IMR-90 (cell line): ENCODE results near the gene WWP2. TPM values are rescaled to one million over a fixed set of nuclear protein-coding genes. Genes with fewer than 3 reads are reported as not detected.

Experiments used
- ATAC-seq: fragments of 200-7000 bp; cut with Tn5 transposase; 2 replicates; pipeline ENCODE4 v1.9.1; 2020; ENCODE audit warnings: low read depth, mild to moderate bottlenecking, moderate library complexity
- BruUV-seq: library from RNA; stranded (reverse); fragments of 400-500 nt; replicated peaks from 2 replicates; lab custom pipeline; 2021; lab: Mats Ljungman, UMichigan
- CTCF ChIA-PET: fragments of 300-600 bp; formaldehyde crosslinking; extraction: SDS; loops from one replicate; lab custom pipeline; 2021; ENCODE audit warnings: antibody characterized with exemption; lab: Yijun Ruan, JAX
- POLR2A ChIA-PET: fragments of 300-600 bp; sonication (Branson Sonifier 250); formaldehyde crosslinking; loops from one replicate; lab custom pipeline; 2022; ENCODE audit warnings: antibody characterized with exemption; ENCODE audit not compliant: unreplicated experiment; lab: Charles Lee
- DNase-seq: peaks from one replicate; pipeline ENCODE4 v3.0.0; 2013
- H2AFZ ChIP-seq: replicated peaks from 2 replicates; pipeline ENCODE3; 2013; ENCODE audit warnings: low read length, mild to moderate bottlenecking; ENCODE audit not compliant: poor library complexity
- H2AK5ac ChIP-seq: 2 replicates; pipeline ENCODE4 v1.6.1; 2013; ENCODE audit warnings: low read depth, low read length, inconsistent platforms
- H2AK9ac ChIP-seq: replicated peaks from 2 replicates; pipeline ENCODE3; 2013; ENCODE audit warnings: mild to moderate bottlenecking, low read depth, low read length, moderate library complexity; ENCODE audit not compliant: poor library complexity
- H2BK120ac ChIP-seq: 2 replicates; pipeline ENCODE4 v1.6.1; 2013; ENCODE audit warnings: low read depth, low read length, inconsistent platforms
- H2BK15ac ChIP-seq: 3 replicates; pipeline ENCODE4 v1.6.1; 2013; ENCODE audit warnings: low read depth, low read length, inconsistent platforms
- H2BK20ac ChIP-seq: 2 replicates; pipeline ENCODE4 v1.6.1; 2013; ENCODE audit warnings: low read depth, mild to moderate bottlenecking, inconsistent platforms, low read length, moderate library complexity
- H2BK5ac ChIP-seq: 2 replicates; pipeline ENCODE4 v1.6.1; 2013; ENCODE audit warnings: mild to moderate bottlenecking, low read depth, low read length, inconsistent platforms; ENCODE audit not compliant: poor library complexity, severe bottlenecking
- H3K14ac ChIP-seq: replicated peaks from 2 replicates; pipeline ENCODE4 v1.6.1; 2013; ENCODE audit warnings: low read depth, low read length, inconsistent platforms
- H3K18ac ChIP-seq: 2 replicates; pipeline ENCODE4 v1.6.1; 2013; ENCODE audit warnings: low read depth, low read length, control low read depth
- H3K23ac ChIP-seq: 2 replicates; pipeline ENCODE4 v1.6.1; 2013; ENCODE audit warnings: low read depth, low read length, inconsistent platforms
- H3K27ac ChIP-seq: 2 replicates; pipeline ENCODE4 v1.5.1; 2013; ENCODE audit warnings: mild to moderate bottlenecking, control low read depth, low read length; ENCODE audit not compliant: insufficient read depth
- H3K27me3 ChIP-seq: 2 replicates; pipeline ENCODE4 v1.6.1; 2013; ENCODE audit warnings: low read length; ENCODE audit not compliant: control insufficient read depth, insufficient read depth
- H3K36me3 ChIP-seq: 2 replicates; pipeline ENCODE4 v1.6.1; 2013; ENCODE audit warnings: low read length, mixed read lengths; ENCODE audit not compliant: control insufficient read depth, insufficient read depth
- H3K4ac ChIP-seq: 2 replicates; pipeline ENCODE4 v1.6.1; 2013; ENCODE audit warnings: low read depth, low read length, inconsistent platforms
- H3K4me1 ChIP-seq: 2 replicates; pipeline ENCODE4 v1.6.1; 2013; ENCODE audit warnings: low read length, mixed read lengths; ENCODE audit not compliant: control insufficient read depth, insufficient read depth
- H3K4me2 ChIP-seq: 2 replicates; pipeline ENCODE4 v1.6.1; 2013; ENCODE audit warnings: low read depth, mild to moderate bottlenecking, control low read depth, low read length, moderate library complexity
- H3K4me3 ChIP-seq: 2 replicates; pipeline ENCODE4 v1.5.1; 2013; ENCODE audit warnings: low read depth, mild to moderate bottlenecking, control low read depth, low read length, moderate library complexity; ENCODE audit not compliant: insufficient read depth
- H3K56ac ChIP-seq: 2 replicates; pipeline ENCODE4 v1.6.1; 2013; ENCODE audit warnings: low read length, inconsistent platforms; ENCODE audit not compliant: insufficient read depth; ENCODE audit errors: extremely low read depth
- H3K79me1 ChIP-seq, 2 experiments: 2 replicates each; pipeline ENCODE4 v1.6.1; 2013; ENCODE audit warnings: low read length in 2 of 2, inconsistent platforms in 1 of 2, low read depth in 1 of 2
- H3K9ac ChIP-seq: 2 replicates; pipeline ENCODE4 v1.6.1; 2013; ENCODE audit warnings: low read depth, low read length, control low read depth
- H3K9me1 ChIP-seq: 2 replicates; pipeline ENCODE4 v1.6.1; 2013; ENCODE audit warnings: low read length, inconsistent platforms; ENCODE audit not compliant: insufficient read depth
- H3K9me3 ChIP-seq: 2 replicates; pipeline ENCODE4 v1.6.1; 2013; ENCODE audit warnings: low read length; ENCODE audit not compliant: control insufficient read depth, insufficient read depth
- H4K20me1 ChIP-seq: 2 replicates; pipeline ENCODE4 v1.6.1; 2013; ENCODE audit warnings: low read length, inconsistent platforms; ENCODE audit not compliant: insufficient read depth
- H4K5ac ChIP-seq: 2 replicates; pipeline ENCODE4 v1.6.1; 2013; ENCODE audit warnings: mild to moderate bottlenecking, low read depth, low read length, control low read depth
- H4K8ac ChIP-seq, 2 experiments: 2 replicates each; pipeline ENCODE4 v1.6.1; 2013; ENCODE audit warnings: low read depth in 2 of 2, low read length in 2 of 2, control low read depth in 1 of 2, inconsistent platforms in 1 of 2
- H4K91ac ChIP-seq: 2 replicates; pipeline ENCODE4 v1.6.1; 2013; ENCODE audit warnings: low read depth, low read length, inconsistent platforms; ENCODE audit not compliant: insufficient read depth
- BHLHE40 ChIP-seq: fragments of 150-350 bp; IDR thresholded peaks from 2 replicates; pipeline ENCODE4 v1.6.1; 2016; ENCODE audit warnings: mild to moderate bottlenecking, low read depth, low read length
- CHD1 ChIP-seq: IDR thresholded peaks from 2 replicates; pipeline ENCODE4 v1.6.1; 2012; ENCODE audit warnings: low read depth, low read length, improper control_type of control experiment
- CTCF ChIP-seq: conservative IDR thresholded peaks from 2 replicates; pipeline ENCODE4 v1.5.1; 2012; ENCODE audit warnings: mild to moderate bottlenecking, low read depth, low read length, improper control_type of control experiment
- ELK1 ChIP-seq: fragments of 150-350 bp; IDR thresholded peaks from 2 replicates; pipeline ENCODE4 v1.6.1; 2016; ENCODE audit warnings: low read depth, mild to moderate bottlenecking, low read length, moderate library complexity, borderline replicate concordance
- FOS ChIP-seq: fragments of 150-350 bp; IDR thresholded peaks from 2 replicates; pipeline ENCODE4 v1.6.1; 2016; ENCODE audit warnings: low read depth, low read length
- MAFK ChIP-seq: IDR thresholded peaks from 2 replicates; pipeline ENCODE4 v1.6.1; 2012; ENCODE audit warnings: low read depth, low read length, improper control_type of control experiment
- POLR2A ChIP-seq: IDR thresholded peaks from 2 replicates; pipeline ENCODE4 v1.6.1; 2012; ENCODE audit warnings: mild to moderate bottlenecking, low read depth, low read length
- RCOR1 ChIP-seq: IDR thresholded peaks from 2 replicates; pipeline ENCODE4 v1.6.1; 2012; ENCODE audit warnings: mild to moderate bottlenecking, low read length, improper control_type of control experiment; ENCODE audit not compliant: insufficient replicate concordance
- RFX5 ChIP-seq: IDR thresholded peaks from 2 replicates; pipeline ENCODE4 v1.8.0; 2012; ENCODE audit warnings: low read depth, mild to moderate bottlenecking, low read length, moderate library complexity
- SMC3 ChIP-seq: fragments of 150-350 bp; IDR thresholded peaks from 2 replicates; pipeline ENCODE4 v1.6.1; 2016; ENCODE audit warnings: low read depth, mild to moderate bottlenecking, antibody characterized with exemption, low read length, moderate library complexity
- WGBS, 2 experiments: methylation state at CpG; one replicate each; pipeline versions ENCODE4 v1.1.5 to v1.1.7; 2013; ENCODE audit warnings: missing lambda C conversion rate in 2 of 2; ENCODE audit not compliant: insufficient read length in 1 of 2; ENCODE audit errors: extremely low coverage in 2 of 2; 5-methylcytosine and 5-hydroxymethylcytosine counted together
- dilution Hi-C: fragments of 300-500 bp; cut with HindIII; formaldehyde crosslinking; loops from one replicate; pipeline ENCODE4 v1.14.3; 2018; ENCODE audit warnings: low sequenced_read_pairs; ENCODE audit not compliant: unreplicated experiment
- in situ Hi-C: fragments of 300-500 bp; cut with MboI; formaldehyde crosslinking; loops from 3 replicates; pipeline ENCODE4 v1.14.3; 2019; ENCODE audit warnings: low sequenced_read_pairs, inconsistent platforms, mixed read lengths
- intact Hi-C: fragments of 100-400 bp; cut with micrococcal nuclease; formaldehyde crosslinking; loops from 2 replicates; pipeline ENCODE4 v1.10.0; 2022
- polyA plus RNA-seq, 3 experiments: library from polyadenylated mRNA; depleted of rRNA; stranded (reverse); fragments of >200 nt; gene quantifications; 2 replicates each; pipeline ENCODE4 v1.2.3, GENCODE V29; 2012; ENCODE audit warnings: low replicate concordance in 1 of 3
- total RNA-seq: library from RNA; depleted of rRNA; stranded (reverse); fragments of >200 nt; gene quantifications from 2 replicates; pipeline ENCODE4 v1.2.3, GENCODE V29; 2012

Gene WWP2
- total and polyA plus RNA-seq, 2 of the 4 experiments (the other 2 are of a cell fraction) = 12.7 to 13.7 TPM

- DNase-seq (no peak), ATAC-seq (no peak)
- no peaks in the 10 kb centered on the region for H3K79me1 ChIP-seq
- no peak overlapping the region for H3K9ac ChIP-seq
- no peak overlapping the region for H4K8ac ChIP-seq
- H2BK5ac ChIP-seq = no peak overlapping the region
- TF ChIP-seq RFX5 (no peak), CHD1 (no peak), RCOR1 (no peak), POLR2A (no peak), CTCF (no peak), MAFK (no peak), BHLHE40 (no peak), ELK1 (no peak), FOS (no peak), SMC3 (no peak)
- no peak overlapping the region for H4K91ac ChIP-seq
- no peak overlapping the region for H2AFZ ChIP-seq
- H3K27ac ChIP-seq = no peak overlapping the region
- in situ Hi-C loops = loop anchor here (5.0 kb wide), 1 partner anchor 136 kb away; no protein-coding TSS in a partner anchor
- ChIA-PET POLR2A (no interaction called here), CTCF (no interaction called here)
- no peak overlapping the region for H3K14ac ChIP-seq
- peaks cover 45% of the 10 kb centered on the region for H3K36me3 ChIP-seq
- no peak overlapping the region for H3K18ac ChIP-seq
- no peak overlapping the region for H2BK20ac ChIP-seq
- no peak overlapping the region for H2BK15ac ChIP-seq
- H2BK120ac ChIP-seq = no peak overlapping the region
- 93% methylated on average over 26 of the region's 27 CpGs; no CpG with 5 or more reads in 1 of the 2 experiments for whole genome bisulfite sequencing, 2 experiments
- dilution Hi-C loops = no loop called here
- no peaks in the 10 kb centered on the region for H3K27me3 ChIP-seq
- intact Hi-C loops = loop anchor here (5.0 kb wide), 1 partner anchor 221 kb away; no protein-coding TSS in a partner anchor
- no peaks in the 10 kb centered on the region for H3K9me1 ChIP-seq
- no peak overlapping the region for H3K4me3 ChIP-seq
- no peak overlapping the region for H3K4me2 ChIP-seq
- H2AK5ac ChIP-seq = no peak overlapping the region
- no peak overlapping the region for H2AK9ac ChIP-seq
- H3K4me1 ChIP-seq = peaks cover 2% of the 10 kb centered on the region; the same call in 1 of the 2 replicates
- H3K23ac ChIP-seq = no peak overlapping the region
- H4K5ac ChIP-seq = no peak overlapping the region
- H3K4ac ChIP-seq = no peak overlapping the region
- no peak overlapping the region for H3K56ac ChIP-seq
- no TSS peak for BruUV-seq
- no peaks in the 10 kb centered on the region for H4K20me1 ChIP-seq
- H3K9me3 ChIP-seq = no peaks in the 10 kb centered on the region
Measured at GRCh38 chr16:69932691-69933392, 170.7 kb downstream of the WWP2 start.
